GM21737 (cell line): Measurements from ENCODE around the gene SRGAP2B.
"Not testable (repeated sequence)": the region's sequence is repeated elsewhere in the genome, so short reads cannot be mapped to it uniquely, and the experiment has no call there.

ENCODE experiments used
- ATAC-seq: cut with Tn5 transposase; IDR thresholded peaks from one replicate; pipeline ENCODE4 v1.9.1; 2021; ENCODE audit warnings: mild to moderate bottlenecking, moderate library complexity; ENCODE audit not compliant: unreplicated experiment

SRGAP2B gene

DNA sequence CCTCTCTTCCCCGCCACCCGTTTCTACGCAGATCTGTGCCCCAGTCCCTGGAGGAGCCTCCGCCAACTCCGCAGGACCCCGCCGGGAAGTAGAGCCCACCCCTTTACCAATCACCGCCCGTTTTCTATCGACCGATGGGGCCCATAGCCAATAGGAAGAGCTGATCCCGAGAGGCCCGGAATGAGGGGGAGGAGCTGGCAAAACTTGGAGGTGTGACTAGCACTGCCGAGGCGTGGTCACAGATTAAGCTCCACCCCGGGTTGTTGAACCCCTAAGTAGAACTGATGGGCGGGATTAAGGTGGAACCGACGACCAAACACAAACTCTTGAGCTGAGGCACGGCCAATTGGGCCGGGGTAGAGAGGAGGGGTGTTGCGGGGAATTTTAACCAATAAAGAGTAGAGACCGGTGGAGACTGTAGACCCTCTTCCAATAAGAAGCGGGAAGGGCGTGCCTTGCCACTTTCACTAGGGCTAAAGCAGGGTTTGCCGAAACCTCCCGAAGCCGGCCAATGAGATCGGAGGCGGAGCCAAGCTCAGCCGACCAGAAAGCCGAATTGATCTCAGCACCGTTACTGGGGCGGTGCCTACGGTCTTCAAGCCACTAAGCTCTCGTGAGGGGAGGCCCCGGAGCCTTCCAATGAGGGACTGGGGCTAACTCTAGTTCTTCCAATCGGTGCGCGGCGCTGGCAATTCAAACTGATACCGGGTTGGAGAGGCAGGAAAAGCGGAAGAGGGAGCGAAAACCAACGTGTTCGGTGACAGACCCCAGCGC, at the start of gene SRGAP2B, which contains the start of gene FAM72D:
TSS of gene SRGAP2B (minus strand) at position 45 of the 774 bp plus-strand sequence. CDS start 2,427 bp downstream, outside the sequence.
TSS of gene FAM72D (plus strand) at position 691 of the 774 bp plus-strand sequence. CDS start 874 bp downstream, outside the sequence.
- peak; percentile 78 for ATAC-seq

DNA sequence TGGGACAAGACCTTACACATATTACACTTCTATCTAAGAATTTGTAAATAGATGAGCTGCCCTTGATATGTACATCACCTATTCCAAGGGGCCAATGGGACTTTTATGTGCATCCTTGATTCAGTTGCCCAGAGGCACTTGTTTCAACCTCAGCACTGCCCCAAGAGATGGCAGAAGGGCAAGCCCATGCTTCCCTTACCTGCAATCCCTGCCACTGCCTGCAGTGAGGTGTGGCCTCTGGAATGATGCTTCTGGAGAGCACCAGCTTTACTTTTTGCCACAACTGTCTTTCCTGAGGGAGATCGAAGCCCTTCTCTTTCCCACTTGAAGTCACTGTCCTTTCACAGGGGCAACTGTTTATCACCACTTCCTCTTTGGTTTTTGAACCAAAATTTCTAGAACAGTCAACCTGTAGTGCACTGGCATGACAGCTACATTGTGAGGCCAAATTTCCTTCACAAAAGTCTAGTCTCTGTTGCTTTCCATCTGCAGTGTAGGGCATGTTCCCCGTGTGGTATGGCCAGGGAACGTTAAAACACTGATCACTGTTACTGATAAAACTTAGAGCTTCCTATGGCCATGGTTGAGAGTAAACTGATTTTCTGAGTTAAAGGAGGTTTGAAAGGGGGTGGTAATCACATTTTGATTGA, 49.3 kb upstream of the SRGAP2B start:
- not testable (repeated sequence) for ATAC-seq

DNA sequence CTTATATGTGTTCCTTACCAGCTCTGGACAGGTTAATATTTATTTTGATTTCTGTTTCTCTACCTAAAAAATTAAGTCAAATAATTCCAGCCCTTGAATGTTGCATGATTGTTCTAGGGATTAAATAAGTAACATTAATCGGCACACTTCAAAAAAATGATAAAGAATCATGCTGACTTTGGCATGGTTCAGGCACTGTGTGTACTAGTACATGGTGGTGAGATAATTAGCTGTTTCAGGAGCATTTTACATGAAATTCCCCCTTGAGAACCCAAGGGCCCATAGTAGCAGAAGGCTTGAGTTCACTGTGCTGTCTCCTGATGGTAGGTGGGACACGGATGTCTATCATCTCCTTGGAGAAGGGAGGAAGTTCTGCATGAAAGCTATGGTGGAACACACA, 45.4 kb upstream of the SRGAP2B start:
- not testable (repeated sequence) for ATAC-seq

DNA sequence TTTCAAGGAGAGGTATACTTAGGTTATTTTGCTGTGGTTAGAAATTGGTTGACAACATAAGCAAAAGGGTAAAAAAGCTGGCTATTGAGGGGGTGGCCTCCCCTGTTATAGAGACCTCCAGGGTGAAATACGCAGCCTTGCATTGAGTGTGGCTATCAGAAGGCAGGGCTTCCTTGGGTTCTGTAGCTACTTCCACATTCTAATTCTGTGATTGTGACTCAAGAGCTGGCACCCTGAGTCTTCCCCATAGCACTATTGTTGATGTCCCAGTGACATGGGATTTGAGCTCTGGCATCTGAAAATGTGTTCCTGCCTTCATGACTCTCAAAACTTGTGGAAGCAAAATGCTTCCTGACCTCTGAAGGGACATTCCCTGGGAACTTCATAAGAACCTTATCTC, 39.3 kb upstream of the SRGAP2B start:
- ATAC-seq: not testable (repeated sequence)

DNA sequence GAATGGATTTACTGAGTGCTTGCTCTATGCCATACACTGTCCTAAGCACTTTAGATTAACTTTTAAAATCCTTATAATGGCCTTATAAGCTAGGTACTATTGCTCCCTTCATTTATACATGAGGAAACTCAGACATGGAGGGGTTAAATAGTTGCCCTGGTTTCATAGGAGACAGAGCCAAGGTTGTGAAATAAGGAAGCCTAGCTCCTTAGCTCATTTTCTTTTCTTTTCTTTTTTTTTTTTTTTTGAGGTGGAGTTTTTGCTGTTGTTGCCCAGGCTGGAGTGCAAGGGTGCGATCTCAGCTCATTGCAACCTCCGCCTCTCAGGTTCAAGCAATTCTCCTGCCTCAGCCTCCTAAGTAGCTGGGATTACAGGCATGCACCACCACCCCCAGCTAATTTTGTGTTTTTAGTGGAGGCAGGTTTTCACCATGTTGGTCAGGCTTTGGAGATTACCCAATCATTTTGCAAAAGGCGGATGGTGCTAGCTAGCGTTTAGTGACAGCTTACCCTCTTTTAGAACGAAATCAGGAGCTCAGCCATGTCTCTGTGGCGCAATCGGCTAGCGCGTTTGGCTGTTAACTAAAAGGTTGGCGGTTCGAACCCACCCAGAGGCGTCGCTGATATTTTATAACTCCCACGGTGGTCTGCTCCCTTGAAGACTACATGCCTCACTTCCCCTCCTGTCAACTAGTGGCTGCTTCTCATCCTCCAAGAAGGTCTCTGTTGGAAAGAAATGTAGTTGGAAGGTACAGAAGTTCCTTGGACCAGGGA, 33.8 kb upstream of the SRGAP2B start:
- ATAC-seq: not testable (repeated sequence)

DNA sequence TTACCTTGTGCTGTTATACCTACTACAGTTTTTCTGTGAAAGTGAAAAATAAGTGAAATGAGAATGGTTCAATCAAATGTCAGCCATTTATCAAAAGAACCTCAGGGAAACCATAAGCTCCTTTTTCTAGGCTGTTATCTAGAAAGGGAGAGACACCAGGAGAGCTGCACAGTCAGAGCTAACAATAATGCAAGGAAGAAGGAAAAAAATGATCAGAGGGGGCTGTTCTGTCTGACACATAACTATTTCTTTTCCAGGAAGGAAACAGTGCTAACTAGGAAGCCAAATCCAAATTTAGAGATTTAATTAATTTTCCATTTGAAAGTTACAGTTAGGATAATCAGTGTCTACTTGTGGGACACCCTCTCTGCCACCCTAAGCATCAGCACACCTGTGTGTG, 32.0 kb upstream of the SRGAP2B start:
- ATAC-seq: not testable (repeated sequence)

DNA sequence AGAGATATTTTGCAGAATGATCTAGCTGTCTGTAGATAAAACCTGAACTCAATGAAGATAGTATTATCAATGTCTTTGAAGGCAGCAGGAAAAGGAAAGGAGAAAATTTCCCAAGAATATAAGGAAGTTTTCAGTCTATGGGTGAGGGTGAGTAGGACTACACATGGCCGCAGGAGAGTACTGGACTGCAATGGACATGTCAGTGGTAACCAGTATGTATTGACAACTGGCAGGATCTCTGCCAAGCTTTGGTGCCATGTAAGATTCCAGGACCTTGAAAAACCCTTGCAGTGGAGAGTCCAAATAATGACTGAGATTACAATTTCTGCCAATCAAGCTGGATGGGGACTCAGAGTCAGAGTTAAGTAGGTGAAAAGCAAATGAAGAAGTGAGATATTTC, 30.0 kb upstream of the SRGAP2B start:
- not testable (repeated sequence) for ATAC-seq

DNA sequence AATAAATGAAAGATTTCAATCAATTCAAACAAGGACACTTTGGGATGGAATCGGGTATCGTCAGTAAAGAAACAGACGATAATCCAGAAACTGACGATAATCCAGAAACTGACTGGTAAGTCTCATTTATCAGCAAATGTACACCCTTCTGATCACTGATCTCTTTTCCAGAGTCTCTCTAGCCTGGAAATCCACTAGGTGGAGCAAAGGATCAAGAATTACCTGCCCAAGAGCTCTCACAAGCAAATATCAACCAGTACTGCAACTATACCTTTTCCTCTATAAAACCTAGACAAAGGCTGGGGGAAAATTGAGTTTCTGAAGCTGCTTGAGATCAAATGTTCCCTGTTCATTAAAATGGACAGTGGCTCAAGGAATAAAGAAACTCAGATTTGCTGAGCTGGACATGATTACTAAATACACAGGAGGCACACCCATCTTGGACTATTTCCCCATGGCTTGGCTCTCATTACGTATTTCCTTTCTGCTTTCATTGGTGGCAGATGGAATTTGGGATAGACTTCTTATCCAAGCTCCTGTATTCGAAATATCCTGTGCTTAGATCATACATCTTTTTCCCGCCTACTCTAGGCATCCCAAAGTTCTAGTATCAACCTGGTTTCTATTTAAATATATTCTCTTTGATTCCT, 29.0 kb upstream of the SRGAP2B start:
- ATAC-seq: not testable (repeated sequence)

DNA sequence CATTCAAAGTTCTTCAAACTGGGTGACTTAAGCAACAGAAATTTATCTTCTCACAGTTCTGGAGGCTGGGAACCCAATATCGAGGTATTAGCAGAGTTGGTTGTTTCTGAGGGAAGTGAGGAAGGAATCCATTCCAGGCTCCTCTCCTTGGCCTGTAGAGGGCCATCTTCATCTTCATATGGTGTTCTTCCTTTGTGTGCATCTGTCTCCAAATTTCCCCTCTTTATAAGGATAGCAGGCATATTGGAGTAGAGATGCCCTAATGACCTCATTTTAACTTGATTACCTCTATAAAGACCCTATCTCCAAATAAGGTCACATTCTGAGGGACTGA, 27.9 kb upstream of the SRGAP2B start:
- not testable (repeated sequence) for ATAC-seq

DNA sequence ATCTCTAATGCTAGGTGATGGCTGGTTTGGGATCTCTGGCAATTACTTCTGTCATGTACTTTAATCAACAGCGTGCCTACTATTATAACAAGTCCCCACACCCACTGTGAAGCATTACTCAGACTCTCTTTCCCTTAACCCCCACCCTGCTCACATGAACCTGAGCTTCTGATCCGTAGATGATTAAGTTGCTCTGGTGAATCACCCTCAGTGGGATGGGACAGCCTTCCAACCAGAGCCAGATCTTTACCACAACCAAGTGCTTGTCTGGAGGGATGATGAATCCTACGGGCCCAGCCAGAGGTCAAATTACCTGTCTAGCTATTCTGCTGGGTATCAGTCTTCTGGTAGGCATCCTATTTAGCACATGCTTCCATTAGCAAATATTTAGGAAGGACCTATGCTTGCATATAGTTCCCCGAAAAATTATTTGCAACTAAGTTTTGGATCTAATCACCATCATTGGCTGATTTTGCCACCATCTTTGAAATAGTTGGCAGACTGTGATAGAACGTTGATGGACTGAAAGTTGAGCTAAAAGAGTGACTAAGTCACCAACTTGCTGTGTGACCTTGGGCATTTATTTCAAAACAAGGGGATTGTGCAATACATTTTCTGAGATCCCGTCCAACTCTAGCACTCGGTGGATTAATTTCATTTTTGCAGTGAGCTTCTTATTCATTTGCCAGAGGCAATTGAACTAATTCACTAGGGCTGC, 27.4 kb upstream of the SRGAP2B start:
- not testable (repeated sequence) for ATAC-seq

DNA sequence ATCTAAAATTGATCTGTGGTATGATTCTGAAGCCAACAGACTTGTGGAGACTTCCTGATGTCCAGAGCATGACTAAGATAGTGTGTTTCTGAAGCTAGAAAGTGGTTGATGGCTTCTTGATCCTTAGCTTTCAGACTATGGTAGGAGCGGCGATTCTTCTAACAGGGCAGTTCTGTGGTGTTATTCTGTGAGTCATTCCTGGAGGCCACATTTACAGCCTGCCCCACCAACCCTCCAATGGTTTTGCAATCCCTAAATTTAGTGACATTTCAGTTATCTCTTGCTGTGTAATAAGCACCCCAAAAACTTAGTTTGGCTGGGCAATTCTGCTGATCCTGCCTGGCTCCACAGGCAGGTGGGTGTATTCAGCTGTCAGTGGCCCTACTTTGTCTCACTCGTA, 24.7 kb upstream of the SRGAP2B start:
- not testable (repeated sequence) for ATAC-seq

DNA sequence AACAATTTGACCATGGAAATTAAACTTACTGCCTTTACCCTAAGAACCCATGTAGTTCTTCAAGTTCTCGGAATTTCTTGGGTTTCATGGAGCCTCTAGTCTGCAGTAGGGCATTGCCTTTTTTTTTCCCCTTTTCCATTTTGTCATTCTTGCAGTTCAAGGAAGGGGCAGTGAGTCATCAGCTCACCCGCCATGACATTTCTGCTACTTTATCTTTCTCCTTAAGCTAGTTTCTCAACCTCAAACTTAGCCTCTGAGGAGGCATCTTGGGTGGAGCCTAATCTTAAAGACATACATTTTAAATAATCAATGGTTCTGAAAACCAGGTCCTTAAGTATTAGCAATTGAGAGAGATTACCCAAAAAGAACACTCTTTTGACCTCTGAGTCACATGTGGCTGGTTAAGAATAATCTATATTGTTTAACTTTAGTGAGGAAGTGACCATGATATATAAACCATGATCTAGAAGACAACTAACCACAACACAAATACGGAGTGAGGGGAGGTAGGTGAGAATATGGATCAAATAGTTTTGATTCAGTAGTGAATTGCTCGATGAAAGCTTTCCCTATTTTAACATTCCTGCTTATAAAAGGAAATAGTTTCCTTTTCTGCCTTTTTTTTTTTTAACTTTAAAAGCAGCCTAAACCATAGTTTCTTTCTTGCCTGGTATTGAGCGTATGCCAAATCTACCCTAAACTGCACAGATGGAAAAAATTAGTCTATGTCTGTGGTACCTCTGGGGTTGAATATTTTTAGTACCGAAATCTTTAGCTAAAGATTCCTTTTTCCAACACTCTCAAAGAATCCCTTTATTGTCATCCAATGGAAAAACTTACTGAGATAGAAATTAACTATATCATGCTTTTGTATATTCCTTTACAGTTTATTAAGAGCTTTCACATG, 20.7 kb upstream of the SRGAP2B start:
- not testable (repeated sequence) for ATAC-seq

DNA sequence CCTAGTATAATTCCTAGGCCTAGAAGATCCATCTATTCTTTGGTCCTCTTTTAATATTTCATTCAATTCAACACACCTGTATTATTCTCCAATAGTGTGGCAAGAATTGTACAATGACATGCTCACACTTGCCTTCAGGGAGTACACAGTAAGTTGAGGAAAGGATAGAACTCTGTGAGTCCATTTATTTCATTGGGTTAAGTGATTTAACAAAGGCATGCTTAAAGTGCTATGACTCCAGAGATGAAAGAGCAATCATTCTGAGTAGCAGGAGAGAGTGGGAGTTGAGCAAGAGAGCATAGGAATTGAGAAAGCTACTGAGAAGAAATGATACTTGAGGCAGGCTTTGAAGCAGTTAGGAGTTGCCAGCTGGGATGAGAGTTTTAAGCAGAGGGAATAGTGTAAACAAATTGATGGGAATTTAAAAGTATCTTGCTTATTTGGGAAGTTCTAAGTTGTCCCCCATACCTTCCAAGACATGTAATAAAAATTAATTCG, 19.5 kb upstream of the SRGAP2B start:
- ATAC-seq: not testable (repeated sequence)

DNA sequence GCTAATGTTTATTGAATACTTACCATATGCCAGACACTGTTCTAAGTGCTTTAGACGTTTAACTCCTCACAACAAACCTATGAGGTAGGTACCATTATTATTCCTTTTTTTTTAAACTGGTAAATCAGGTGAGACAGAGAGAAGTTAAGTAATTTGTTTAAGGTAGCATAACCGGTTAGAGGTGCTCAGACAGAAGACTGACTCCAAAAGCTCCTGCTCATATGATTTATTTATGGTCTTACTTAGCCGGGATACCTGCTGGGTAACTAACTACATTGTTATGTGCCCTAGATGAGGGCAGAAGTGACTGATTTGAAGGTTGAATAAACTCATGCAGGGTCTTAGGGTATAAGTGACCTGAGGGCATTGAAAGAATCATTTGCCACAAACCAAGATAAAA, 17.6 kb upstream of the SRGAP2B start:
- ATAC-seq: not testable (repeated sequence)

DNA sequence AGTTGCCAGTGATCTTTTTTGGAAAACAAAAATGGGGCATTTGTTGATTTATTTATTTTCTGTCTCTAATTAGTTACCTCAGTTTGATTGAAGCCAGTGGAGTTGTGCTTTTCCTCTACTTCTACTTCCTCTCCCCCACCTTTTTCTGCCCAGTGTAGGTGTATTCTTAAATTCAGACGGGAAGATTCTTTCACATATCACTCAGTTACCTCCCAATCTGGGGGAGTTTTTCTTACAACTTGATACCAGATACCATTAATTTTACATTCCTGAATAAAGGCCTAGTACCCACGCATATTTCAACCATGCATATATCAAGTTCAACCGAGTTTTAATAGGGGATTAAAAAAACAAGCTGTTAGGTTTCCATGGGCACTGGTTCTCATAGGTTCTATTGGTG, 16.5 kb upstream of the SRGAP2B start:
- not testable (repeated sequence) for ATAC-seq

DNA sequence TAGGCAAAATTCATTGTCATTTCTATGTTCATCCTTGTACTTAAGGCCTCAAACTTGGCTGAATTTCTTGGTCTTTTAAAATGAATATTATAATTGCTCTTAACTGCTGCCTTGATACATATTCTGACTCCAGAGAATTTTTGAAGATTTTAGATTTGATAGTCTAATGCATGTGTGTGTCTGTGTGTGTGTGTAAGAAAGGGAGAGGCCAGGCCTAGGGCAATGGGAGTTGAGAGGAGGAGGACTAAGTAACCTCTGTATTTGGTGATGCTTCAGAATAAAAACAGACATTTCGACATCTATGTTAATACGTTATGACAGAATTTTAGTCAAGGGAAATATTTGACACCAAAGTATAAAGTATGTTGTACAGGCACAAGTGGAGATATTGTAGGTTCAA, 8.2 kb upstream of the SRGAP2B start:
- not testable (repeated sequence) for ATAC-seq

DNA sequence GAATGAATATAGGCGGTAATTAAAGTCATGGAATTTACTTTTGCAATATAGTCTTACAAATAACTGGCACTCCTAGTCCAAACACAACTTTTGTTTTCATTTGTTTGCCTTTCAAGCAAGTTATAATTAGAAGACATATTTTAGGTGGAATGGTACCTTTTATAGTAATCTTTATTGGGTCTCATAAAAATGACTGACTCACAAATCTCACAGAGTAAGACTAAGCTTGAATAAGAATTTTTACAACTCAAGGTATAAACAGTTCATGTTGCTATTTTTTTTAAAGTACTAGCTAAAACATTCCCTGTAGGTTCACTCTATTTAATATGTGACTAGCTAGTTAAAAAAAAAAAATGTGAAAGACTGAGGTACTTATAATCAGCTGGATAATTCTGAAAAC, 6.6 kb upstream of the SRGAP2B start:
- ATAC-seq: not testable (repeated sequence)

DNA sequence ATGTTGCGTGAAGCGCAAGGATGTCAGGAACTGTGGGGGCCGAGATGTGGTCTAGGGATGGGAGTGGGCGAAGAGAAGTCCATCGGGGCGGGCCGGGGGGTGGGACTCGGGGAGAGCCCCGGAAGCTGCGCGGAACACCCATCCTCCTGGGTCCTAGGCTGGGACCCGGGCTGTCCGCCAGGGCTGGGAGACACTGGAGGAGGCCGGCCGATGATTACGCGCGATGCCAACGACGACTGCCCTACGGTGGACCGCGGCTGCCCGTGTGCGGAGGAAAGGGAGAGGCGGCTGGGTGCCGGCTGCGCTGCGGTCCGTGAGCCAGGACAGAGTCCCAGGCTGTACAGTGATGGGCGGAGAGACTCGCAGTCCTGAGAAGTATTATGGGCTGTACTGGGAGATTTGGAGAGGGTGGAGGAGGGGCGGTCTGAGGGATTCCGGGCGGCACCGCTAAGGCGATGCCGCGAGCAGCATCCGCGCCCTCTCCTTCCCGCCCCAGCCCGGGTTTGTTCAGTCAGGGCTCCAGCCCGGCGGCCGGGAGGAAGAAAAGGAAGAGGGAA, 395 bp downstream of the SRGAP2B start:
- peak; percentile 5 for ATAC-seq
